HG03558 (cell line): ENCODE results near the gene TTC39C.
"Not testable (repeated sequence)": the region's sequence is repeated elsewhere in the genome, so short reads cannot be mapped to it uniquely, and the experiment has no call there.

Source experiments
- ATAC-seq: cut with Tn5 transposase; IDR thresholded peaks from one replicate; pipeline ENCODE4 v1.9.1; 2021; ENCODE audit warnings: moderate number of reproducible peaks; ENCODE audit not compliant: unreplicated experiment; ENCODE audit errors: extremely low read depth

The TTC39C gene

GRCh38 chr18:24014986-24015638 is 558 bp downstream of the TTC39C start:
- no peak for ATAC-seq

DNA sequence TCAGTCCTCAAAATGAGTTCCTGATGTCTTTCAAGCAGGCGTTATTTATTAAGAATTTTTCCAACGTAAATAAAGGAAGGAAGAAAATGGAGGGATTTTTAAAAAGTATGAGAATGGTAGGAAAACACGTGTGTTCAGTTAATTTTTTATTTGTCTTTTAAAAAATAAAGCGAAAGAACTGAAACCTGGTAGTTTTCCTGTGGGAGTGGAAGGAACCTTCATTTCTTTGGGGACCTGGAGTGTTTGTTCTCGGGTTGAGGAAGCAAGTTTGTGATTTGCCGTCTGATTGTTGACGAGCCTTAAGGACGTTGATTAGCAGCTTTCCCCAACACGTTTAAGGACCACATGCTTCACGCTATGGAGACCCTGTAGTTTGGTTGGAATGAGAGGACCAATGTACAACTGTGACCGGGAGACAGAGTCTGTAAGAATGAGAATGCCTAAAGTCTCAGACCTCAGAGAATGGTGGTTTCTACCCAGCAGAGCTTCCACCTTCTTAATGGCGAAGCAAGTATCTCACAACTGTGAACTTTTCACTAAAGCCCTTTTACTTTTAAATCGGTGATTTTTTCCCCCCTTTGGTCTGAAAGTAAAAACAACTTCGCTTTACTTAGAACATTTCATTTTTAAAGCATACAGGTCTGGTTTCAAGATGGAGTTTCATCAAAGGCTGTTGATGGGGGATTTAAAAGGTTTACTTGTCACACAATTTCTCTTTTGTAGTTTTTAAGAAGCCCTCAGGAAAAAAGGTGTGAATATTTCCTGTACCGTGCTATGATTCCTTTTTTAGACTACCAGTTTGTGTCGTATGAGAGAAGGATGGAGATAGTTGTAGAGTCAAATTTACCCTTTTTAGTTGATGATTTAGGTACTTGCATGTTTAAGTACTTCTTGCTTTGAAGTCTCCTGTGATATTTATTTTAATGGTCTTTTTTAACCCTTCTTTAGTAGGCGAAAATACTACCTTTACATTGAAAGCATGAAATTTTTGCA is 1.4 kb downstream of the TTC39C start:
- ATAC-seq, result no peak

GRCh38 chr18:24016643-24017042 is 2.1 kb downstream of the TTC39C start:
- ATAC-seq, result no peak

DNA sequence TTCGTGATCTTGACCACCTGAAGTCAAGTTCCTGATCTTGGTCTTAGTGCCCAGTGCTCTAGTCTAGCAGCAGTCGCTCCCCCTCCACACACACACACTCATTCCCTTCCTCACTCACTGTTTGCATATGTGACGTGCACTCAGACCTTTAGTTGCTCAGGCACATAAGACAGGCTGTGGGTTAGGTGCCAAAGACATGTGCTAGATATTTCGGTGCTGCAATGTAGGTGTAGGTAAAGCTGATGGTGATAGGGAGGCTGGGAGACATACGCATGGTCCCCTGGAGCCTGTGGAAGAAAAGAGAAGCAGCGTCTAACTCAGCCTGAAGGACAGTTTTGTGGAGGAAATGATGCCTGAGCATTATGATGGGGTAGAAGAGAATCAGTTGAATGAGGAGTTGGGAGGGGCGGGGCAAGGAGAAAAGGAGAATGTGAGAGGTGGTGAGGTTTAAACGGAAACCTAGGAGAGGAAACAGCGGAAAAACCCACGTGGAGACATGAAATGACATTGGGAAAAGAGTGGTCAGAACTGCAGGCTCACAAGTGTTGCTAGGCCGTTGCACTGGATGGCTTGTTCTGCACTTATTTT is 3.8 kb downstream of the TTC39C start:
- ATAC-seq, result no peak

- peak; percentile 82 for ATAC-seq
Observed at GRCh38 chr18:24019641-24020331, 5.2 kb downstream of the TTC39C start.

DNA sequence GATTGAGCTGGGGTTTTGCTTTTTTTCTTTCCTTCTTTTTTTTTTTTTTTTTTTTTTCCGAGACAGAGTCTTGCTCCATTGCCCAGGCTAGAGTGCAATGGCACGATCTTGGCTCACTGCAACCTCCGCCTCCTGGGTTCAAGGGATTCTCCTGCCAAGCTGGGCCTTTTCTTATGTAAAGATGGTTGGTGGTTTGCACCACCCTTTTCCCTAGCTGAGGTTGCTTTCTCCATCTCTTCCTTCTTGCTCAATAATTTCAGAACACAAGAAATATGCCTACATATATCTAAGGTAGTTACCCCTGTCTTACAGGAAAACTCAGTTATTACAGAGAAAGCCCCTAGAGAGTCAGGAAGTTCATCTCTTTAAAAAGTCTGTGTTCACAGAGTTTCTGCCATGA is 7.0 kb downstream of the TTC39C start:
- ATAC-seq, result no peak

- no peak for ATAC-seq
Observed at GRCh38 chr18:24022161-24022560, 7.6 kb downstream of the TTC39C start.

DNA sequence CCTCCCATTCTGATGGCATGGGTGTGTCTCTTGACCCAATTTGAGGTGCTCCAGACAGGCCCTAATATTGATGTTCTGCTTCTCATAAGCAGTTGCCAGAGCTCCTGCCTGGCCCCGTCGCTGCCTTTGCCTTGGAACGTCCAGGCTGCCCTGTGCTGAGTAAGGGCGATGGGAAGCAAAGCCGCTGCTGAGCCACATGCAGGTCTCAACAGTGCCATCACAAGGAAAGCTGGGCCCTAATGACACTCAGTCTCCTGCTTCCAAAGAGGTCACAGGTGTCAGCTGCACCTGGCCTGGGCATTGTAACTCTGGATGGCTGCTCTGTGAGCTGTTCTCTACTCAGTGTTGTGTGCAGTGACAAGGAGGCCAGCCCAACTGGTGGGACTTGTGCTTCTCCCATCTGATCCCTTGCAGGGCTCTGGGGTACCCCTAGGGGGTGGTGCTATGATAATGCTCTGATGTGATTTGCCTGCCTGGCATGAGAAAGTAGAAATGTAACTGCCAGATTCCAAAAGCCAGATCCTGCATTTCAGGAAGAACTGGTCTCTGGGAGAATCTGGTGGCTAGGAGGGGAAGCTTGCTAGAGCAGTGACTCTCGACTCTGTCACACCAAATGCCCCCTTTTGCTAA is 8.7 kb downstream of the TTC39C start:
- no peak for ATAC-seq

DNA sequence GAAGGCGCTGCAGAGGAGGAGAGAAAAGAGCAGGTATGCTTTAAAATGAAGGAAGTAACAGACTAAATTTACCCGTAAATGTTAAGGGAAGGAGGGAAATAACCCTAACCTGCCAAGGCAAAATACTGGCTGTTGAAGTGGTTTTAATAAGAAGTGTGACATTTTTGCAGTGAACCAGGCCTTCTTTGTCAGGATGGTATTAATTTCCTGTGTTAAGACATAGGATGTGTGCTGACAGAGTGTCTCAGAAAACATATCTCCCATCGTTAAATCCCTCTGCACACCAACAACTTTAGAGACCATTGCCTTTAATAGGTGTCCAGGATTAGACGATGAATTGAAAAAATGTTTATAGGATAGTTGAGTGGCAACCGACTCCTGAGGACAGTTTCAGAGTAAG is 9.9 kb downstream of the TTC39C start:
- ATAC-seq, result no peak

- no peak for ATAC-seq
Observed at GRCh38 chr18:24026457-24026856, 11.9 kb downstream of the TTC39C start.

GRCh38 chr18:24027156-24027827 is 12.7 kb downstream of the TTC39C start:
- ATAC-seq, result no peak

- not testable (repeated sequence) for ATAC-seq
Observed at GRCh38 chr18:24028946-24029345, 14.4 kb downstream of the TTC39C start.

DNA sequence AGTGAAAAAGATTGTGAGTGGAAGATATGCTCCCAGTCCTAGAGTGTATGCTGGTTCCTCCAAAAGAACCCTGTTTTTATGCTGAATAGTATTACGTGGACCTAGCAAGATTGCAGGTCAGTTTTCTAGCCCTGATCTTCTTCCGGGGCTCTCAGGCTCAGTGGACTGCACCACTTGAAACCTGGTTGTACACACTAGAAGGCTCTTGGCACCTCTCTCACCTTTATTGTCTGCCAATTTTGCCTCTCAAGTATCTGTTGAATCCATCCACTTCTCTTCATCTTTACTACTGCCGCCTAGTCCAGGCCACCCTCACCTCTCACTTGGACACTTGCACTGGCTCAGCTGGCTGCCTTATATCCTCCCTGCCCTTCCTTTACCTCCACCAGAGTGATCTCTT is 16.8 kb downstream of the TTC39C start:
- no peak for ATAC-seq

- no peak for ATAC-seq
Observed at GRCh38 chr18:24031916-24032315, 17.4 kb downstream of the TTC39C start.

DNA sequence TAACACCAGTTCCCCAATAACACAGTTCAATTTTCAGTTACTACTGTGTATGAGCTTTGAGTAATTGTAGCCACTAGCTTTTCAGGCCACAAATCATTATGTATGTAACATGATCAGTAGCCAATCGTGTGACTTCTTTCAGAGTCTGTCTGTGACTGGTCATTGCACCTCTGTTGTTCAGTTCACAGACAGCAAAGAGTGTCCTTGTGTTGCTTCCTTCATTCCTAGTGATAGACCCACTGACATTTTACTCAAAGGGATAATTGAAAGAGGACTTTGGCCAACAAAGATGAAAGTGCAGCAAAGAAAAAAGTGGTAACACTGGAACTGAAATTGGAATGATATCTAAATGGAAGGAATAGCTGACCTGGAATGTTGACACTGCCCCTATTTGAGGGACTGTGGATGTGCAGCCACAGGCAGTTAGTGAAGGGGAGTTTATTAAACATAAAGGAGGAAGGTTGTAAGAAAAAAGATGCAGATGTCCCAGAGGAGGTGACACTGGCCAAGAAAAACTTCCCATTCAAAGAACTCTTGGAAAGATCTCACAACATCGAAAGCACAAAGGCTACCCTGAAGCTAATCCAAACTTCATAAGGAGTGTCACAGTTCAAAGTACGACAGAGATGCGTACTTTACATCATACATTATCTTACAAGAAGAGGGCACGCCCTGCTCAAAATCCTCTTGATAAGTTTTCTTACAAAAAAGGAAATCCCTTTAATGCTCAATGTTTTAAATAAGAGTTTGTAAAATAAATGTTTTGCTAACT is 19.3 kb downstream of the TTC39C start:
- ATAC-seq, result no peak

DNA sequence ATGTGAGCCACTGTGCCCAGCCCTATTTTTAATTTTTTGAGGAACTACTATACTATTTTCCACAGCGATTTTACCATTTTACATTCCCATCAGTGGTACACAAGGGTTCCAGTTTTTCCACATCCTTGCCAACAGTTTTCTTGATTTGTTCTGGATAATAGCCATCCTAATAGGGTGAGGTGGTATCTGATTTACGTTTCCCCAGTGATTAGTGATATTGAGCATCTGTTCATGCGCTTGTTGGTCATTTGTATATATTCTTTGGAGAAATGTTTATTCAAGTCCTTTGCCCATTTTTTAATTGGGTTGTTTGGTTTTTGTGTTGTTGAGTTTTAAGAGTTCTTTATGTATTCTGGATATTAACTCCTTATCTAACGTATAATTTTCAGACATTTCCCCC is 20.8 kb downstream of the TTC39C start:
- ATAC-seq, result no peak

GRCh38 chr18:24039671-24040070 is 25.1 kb downstream of the TTC39C start:
- ATAC-seq, result no peak

DNA sequence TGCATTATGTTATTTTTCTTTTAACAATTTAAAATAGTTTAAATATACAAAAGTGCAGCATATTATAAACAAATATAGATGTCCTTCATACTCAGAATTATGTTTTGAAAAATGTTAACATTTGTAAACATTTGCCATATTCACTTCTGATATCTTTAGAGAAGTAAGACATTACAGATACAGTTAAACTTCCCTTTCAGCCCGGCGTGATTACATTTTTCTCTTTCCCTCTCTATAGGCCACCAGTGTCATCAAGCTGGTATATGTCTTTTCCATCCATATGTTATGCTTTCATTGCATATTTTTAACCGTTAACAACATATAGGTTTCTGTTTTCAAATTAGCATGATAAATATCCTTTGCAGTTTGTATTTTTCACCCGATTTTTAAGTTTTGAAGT is 27.1 kb downstream of the TTC39C start:
- no peak for ATAC-seq

DNA sequence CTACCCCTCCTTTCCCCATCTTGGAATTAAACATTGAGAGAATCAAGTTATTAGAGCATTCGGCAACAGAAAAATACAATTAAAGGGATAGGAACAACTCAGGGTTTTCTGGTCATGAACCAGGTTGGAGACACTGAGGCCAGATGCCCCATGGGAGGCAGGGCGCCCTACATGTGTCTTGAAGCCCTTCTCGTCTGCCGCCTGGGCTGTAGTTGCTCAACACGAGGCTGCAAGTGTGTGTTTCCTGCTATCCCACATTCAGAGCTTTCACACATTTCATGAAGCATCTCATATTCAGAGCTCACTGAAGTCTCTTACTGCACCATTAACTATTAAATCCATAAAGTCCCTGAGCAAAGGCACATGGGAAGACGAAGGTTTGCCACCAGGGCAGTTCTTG is 28.8 kb downstream of the TTC39C start:
- no peak for ATAC-seq
